GM12874 (cell line): ENCODE measurements around the gene ZNF627.

Experiments used
- CTCF ChIP-seq: IDR thresholded peaks from 2 replicates; pipeline ENCODE4 v1.5.1; 2011; ENCODE audit warnings: low read depth, mild to moderate bottlenecking, control low read depth, low read length, moderate library complexity; ENCODE audit not compliant: insufficient read depth

Gene ZNF627

GRCh38 chr19:11656535-11656934 lies 59.3 kb downstream of the ZNF627 start:
- no peak for TF ChIP-seq CTCF

- no peak for TF ChIP-seq CTCF
Measured at GRCh38 chr19:11657307-11657706, 60.0 kb downstream of the ZNF627 start.

GRCh38 chr19:11658970-11659369 lies 61.7 kb downstream of the ZNF627 start:
- no peak for TF ChIP-seq CTCF

GRCh38 chr19:11659612-11660011 lies 62.3 kb downstream of the ZNF627 start:
- TF ChIP-seq CTCF, result peak; percentile 20; the same call in 1 of the 2 replicates

- TF ChIP-seq CTCF, result no peak
Measured at GRCh38 chr19:11662278-11662677, 65.0 kb downstream of the ZNF627 start.

- TF ChIP-seq CTCF, result no peak
Measured at GRCh38 chr19:11663181-11663591, 65.9 kb downstream of the ZNF627 start.
